ENCODE measurements around the gene PSAPL1. TPM values are rescaled to one million over a fixed set of nuclear protein-coding genes. Genes with fewer than 3 reads are reported as not detected.

PSAPL1 gene
- total and polyA plus RNA-seq, 7 donors, result 0.01 TPM; not detected in 6

- TF ChIP-seq POLR2AphosphoS5 (IDR thresholded peaks at IDR 0.05) (no peak), POLR2A (IDR thresholded peaks at IDR 0.05) (no peak), CTCF (IDR thresholded peaks at IDR 0.05) (no peak), EP300 (IDR thresholded peaks at IDR 0.05) (no peak)
- H3K4me3 ChIP-seq, result no peak overlapping the region
- H3K9me3 ChIP-seq, result no peaks in the 10 kb centered on the region
- DNase-seq, result peak; percentile 60
- no peak overlapping the region for H3K27ac ChIP-seq
- no peaks in the 10 kb centered on the region for H3K4me1 ChIP-seq
- H3K36me3 ChIP-seq, result no peaks in the 10 kb centered on the region
- no peaks in the 10 kb centered on the region for H3K27me3 ChIP-seq
- intact Hi-C loops (cut with DNase I), result no loop called here
- WGBS, 2 donors, result 83 to 87% methylated on average over 15 of the region's 15 CpGs
Measured at GRCh38 chr4:7389101-7389701, 45.5 kb downstream of the PSAPL1 start.

- no peak for DNase-seq
- Histone ChIP-seq H3K27me3 (no peaks in the 10 kb centered on the region), H3K9me3 (no peaks in the 10 kb centered on the region), H3K36me3 (no peaks in the 10 kb centered on the region), H3K4me3 (no peak overlapping the region), H3K27ac (no peak overlapping the region), H3K4me1 (no peaks in the 10 kb centered on the region)
- intact Hi-C loops (cut with DNase I), result no loop called here
- 88 to 91% methylated on average over 13 of the region's 13 CpGs for WGBS, 2 donors
- TF ChIP-seq POLR2A (IDR thresholded peaks at IDR 0.05) (no peak), POLR2AphosphoS5 (IDR thresholded peaks at IDR 0.05) (no peak), EP300 (IDR thresholded peaks at IDR 0.05) (no peak)
Measured at GRCh38 chr4:7388627-7389026, 46.1 kb downstream of the PSAPL1 start.

- Histone ChIP-seq H3K4me3 (no peak overlapping the region), H3K9me3 (no peaks in the 10 kb centered on the region), H3K27ac (no peak overlapping the region), H3K4me1 (no peaks in the 10 kb centered on the region), H3K27me3 (no peaks in the 10 kb centered on the region), H3K36me3 (no peaks in the 10 kb centered on the region)
- intact Hi-C loops (cut with DNase I), result no loop called here
- no peak for DNase-seq
- WGBS, 2 donors, result 91 to 93% methylated on average over 6 of the region's 6 CpGs
- TF ChIP-seq EP300 (IDR thresholded peaks at IDR 0.05), result no peak
- TF ChIP-seq CTCF (IDR thresholded peaks at IDR 0.05), result no peak
- no peak for TF ChIP-seq POLR2AphosphoS5 (IDR thresholded peaks at IDR 0.05)
- no peak for TF ChIP-seq POLR2A (IDR thresholded peaks at IDR 0.05)
Measured at GRCh38 chr4:7387925-7388324, 46.8 kb downstream of the PSAPL1 start.

- H3K27me3 ChIP-seq, result no peaks in the 10 kb centered on the region
- peak; percentile 55 for DNase-seq
- peaks cover 0 to 12% (median 6%) of the 10 kb centered on the region in 4 donors for H3K4me1 ChIP-seq
- no peaks in the 10 kb centered on the region for H3K36me3 ChIP-seq
- H3K9me3 ChIP-seq, result no peaks in the 10 kb centered on the region
- 71 to 73% methylated on average over 12 of the region's 12 CpGs for WGBS, 2 donors
- intact Hi-C loops (cut with DNase I), result no loop called here
- no peak overlapping the region for H3K4me3 ChIP-seq
- TF ChIP-seq CTCF (IDR thresholded peaks at IDR 0.05) (no peak), EP300 (IDR thresholded peaks at IDR 0.05) (no peak), POLR2A (IDR thresholded peaks at IDR 0.05) (no peak), POLR2AphosphoS5 (IDR thresholded peaks at IDR 0.05) (no peak)
- H3K27ac ChIP-seq, result no peak overlapping the region
Measured at GRCh38 chr4:7384929-7385890, 49.5 kb downstream of the PSAPL1 start.
